Left colon (tissue), 2 donors: ENCODE results near the gene KRT15. TPM values are rescaled to one million over a fixed set of nuclear protein-coding genes. Genes with fewer than 3 reads are reported as not detected.

ENCODE experiments used
- ATAC-seq: fragments of 200-7000 bp; cut with Tn5 transposase; one replicate; pipeline ENCODE4 v1.9.1; 2020; ENCODE audit warnings: mild to moderate bottlenecking, moderate library complexity
- DNase-seq, 2 donors: peaks; one replicate each; pipeline ENCODE4 v3.0.0-alpha.2; 2020
- intact Hi-C, 2 donors: fragments of 100-400 bp; cut with DNase I in 1 of 2; cut with micrococcal nuclease in 1 of 2; formaldehyde crosslinking; loops; one replicate each; pipeline versions ENCODE4 v1.11.2 to v1.14.0; 2022; cut with DNase I, micrococcal nuclease
- long read RNA-seq: library from polyadenylated mRNA; unstranded; transcript quantifications from one replicate; pipeline ENCODE4 v2.0.0, GENCODE V29; 2021
- total RNA-seq, 2 donors: library from RNA; stranded (reverse); fragmentation: NEBNext Ultra II Directional; extraction: Animal tissue kit (Norgen Biotek cat#: 25700); gene quantifications; one replicate each; pipeline ENCODE4 v1.2.1, GENCODE V29; 2021
- donor health status: DM: no; HTN: no; CAD: no.
- donor health status: DM: yes; HTN: yes; CAD: no.

The KRT15 gene
- 10 to 100 TPM in 1 of 2 donors, 1 to 10 TPM in 1; 6.8 to 30.9 TPM for total RNA-seq
- long read RNA-seq, partial matches to known transcripts = 2 of 9 reads
- long read RNA-seq, other reads (novel, unspliced or antisense) = 7 of 9 reads

DNA sequence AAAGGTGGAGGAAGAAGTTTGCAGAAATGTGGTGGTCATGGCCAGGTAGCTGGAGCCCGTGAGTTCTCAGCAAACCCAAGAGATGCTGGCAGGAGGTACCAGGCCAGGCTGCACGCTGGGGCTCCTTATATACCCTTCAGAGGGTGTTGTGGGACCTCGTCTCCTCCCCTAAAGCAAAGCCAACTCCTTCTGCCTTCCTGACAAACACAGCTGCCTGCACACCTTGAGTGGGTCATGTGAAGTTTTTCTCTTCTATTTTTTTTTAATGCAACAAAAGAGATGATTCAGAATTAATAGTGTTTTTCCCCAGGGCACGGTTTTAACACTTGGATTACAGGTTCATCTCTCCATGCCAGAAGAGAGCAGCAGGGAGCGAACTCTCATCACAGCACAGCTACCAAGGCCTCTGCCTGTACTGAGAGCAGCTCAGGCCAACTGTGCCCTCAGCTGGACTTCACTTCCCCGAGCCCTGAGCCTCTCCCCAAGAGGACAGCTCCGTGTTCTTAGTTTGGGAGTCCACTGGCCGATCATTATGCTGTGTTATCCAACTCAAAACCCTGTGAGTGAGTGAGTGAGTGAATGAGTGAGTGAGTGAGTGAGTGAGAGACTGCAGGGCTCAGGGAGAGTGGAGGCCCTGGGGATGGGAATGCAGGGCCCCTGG, at the start of gene KRT15:
KRT15 (minus strand) TSS at position 102 of the 661 bp plus-strand sequence; CDS start at position 39, 63 bp downstream.
- intact Hi-C loops = no loop called here
- no peak for ATAC-seq
- no peak for DNase-seq

DNA sequence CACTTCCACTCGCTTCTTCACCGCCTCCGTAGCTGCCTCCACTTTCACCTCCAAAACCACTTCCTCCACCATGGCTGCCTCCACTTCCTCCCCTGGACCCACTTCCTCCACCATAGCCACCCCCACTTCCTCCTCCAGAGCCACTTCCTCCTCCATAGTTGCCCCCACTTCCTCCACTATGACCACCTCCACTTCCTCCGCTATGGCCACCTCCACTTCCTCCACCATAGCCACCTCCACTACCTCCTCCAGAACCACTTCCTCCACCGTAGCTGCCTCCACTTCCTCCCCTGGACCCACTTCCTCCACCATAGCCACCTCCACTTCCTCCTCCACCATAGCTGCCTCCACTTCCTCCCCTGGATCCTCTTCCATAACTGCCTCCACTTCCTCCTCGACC, 48.6 kb upstream of the KRT15 start:
- no peak for DNase-seq
- intact Hi-C loops = no loop called here
- ATAC-seq = no peak

DNA sequence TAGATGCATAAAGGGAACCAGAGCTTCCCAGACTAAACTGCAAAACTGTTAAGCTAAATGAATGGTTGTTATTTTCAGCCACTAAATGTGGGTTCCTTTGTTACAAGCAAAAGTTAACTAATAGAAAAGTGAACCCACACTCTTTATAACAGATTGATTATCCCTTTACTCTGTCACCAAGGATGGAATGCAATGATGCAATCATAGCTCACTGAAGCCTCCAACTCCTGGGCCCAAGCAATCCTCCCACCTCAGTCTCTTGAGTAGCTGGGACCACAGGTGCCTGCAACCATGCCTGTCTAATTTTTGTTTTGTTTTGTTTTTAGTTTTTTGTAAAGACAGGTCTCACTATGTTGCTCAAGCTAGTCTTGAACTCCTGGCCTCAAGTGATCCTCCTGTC, 46.6 kb upstream of the KRT15 start:
- intact Hi-C loops = no loop called here
- no peak for DNase-seq
- no peak for ATAC-seq

- intact Hi-C loops = no loop called here
- DNase-seq = no peak
- ATAC-seq = no peak
Measured at GRCh38 chr17:41563607-41564170, 45.0 kb upstream of the KRT15 start.

DNA sequence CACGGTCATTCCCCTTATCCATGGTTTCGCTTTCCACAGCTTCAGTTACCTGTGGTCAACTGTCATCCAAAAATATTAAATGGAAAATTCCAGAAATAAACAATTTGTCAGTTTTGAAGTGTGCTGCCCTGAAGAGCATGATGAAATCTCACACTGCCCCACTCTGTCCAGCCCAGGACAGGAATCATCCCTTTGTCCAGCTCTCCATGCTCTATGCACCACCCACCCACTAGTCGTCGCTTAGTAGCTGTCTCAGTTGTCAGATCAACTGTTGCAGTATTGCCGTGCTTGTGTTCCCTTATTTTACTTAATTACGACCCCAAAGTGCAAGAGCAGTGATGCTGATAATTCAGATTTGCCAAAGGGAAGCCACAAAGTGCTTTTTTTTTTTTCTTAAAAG, 42.9 kb upstream of the KRT15 start:
- intact Hi-C loops = no loop called here
- ATAC-seq = no peak
- no peak for DNase-seq

DNA sequence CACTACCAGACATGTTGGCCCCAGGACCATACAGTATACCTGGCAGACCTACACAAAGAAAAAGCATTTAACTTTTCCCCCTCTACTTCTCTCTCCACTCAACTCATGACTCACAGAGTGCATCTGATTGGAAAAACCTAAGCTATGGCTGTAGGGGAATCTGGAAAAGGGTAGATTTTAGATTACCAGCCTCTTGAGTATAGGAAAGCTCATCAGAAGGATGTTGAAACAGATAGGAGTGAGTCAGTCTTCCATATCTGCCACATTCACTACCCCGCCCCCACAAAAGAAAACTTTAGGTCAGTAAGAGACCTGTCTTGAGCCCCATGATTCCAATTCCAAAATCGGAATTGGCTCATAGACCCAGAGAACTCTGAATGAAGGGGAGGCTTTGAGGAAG, 40.9 kb upstream of the KRT15 start:
- intact Hi-C loops = loop anchor here in 1 of 2 donors (10.0 kb wide), 1 partner anchor 85 kb away; no protein-coding TSS in a partner anchor
- no peak for ATAC-seq
- no peak for DNase-seq

GRCh38 chr17:41556931-41557330, 38.2 kb upstream of the KRT15 start:
- intact Hi-C loops = loop anchor here in 1 of 2 donors (10.0 kb wide), 1 partner anchor 88 kb away; no protein-coding TSS in a partner anchor
- no peak for DNase-seq
- no peak for ATAC-seq

GRCh38 chr17:41556306-41556705, 37.6 kb upstream of the KRT15 start:
- no peak for ATAC-seq
- no peak for DNase-seq
- intact Hi-C loops = loop anchor here in 1 of 2 donors (10.0 kb wide), 1 partner anchor 88 kb away; no protein-coding TSS in a partner anchor

GRCh38 chr17:41555105-41555887, 36.6 kb upstream of the KRT15 start:
- DNase-seq = peak in 1 of 2 donors; percentile 59
- peak; percentile 83 for ATAC-seq

GRCh38 chr17:41553987-41554680, 35.4 kb upstream of the KRT15 start:
- ATAC-seq = no peak
- intact Hi-C loops = loop anchor here in 1 of 2 donors (10.0 kb wide), 1 partner anchor 91 kb away; no protein-coding TSS in a partner anchor
- no peak for DNase-seq

More at GRCh38 chr17:41555105-41555887, 36.6 kb upstream of the KRT15 start:
- intact Hi-C loops = loop anchor here in 1 of 2 donors (10.0 kb wide), 1 partner anchor 90 kb away; no protein-coding TSS in a partner anchor

DNA sequence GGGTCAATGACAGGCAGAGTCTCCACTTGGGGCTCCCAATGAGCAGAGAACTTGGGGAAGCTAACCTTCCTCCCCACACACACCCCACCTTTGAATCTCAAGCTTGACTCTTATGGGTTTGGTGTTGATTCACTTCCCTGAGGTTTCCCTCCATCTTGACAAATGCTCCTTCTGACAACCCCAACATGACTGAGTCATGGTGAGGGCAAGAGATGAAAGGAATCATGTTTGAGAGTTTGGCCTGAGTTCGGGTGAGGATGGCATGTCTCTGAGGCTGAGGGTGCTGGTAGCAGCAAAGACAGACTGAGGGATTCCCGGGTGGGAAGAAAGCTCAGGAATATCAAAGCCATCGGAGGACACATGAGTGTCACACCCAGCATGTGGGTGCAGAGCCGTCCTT, 34.5 kb upstream of the KRT15 start:
- intact Hi-C loops = loop anchor here in 1 of 2 donors (10.0 kb wide), 1 partner anchor 92 kb away; no protein-coding TSS in a partner anchor
- DNase-seq = no peak
- no peak for ATAC-seq

DNA sequence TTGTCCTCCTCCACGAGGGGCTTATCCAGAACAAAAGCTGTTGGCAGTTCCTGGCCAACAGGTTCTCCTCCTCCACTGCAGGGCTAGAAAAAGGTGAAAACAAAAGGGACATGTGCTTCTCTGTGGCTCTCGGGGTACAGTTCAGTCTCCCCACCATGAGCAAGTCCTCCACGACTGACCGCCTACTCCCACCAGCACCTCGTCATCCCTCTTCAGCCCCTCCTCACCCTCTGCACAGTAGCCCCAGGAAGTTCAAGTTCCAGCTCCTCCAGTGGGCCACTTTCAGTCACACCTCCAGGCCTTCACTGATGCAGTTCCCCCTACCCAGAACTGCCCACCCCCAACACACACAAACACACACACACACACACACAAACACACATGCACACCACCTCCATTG, 33.8 kb upstream of the KRT15 start:
- DNase-seq (no peak), ATAC-seq (no peak)
- intact Hi-C loops = loop anchor here in 1 of 2 donors (10.0 kb wide), 1 partner anchor 92 kb away; no protein-coding TSS in a partner anchor

GRCh38 chr17:41551365-41551764, 32.7 kb upstream of the KRT15 start:
- ATAC-seq (no peak), DNase-seq (no peak)
- intact Hi-C loops = loop anchor here in 1 of 2 donors (10.0 kb wide), 1 partner anchor 93 kb away; no protein-coding TSS in a partner anchor

DNA sequence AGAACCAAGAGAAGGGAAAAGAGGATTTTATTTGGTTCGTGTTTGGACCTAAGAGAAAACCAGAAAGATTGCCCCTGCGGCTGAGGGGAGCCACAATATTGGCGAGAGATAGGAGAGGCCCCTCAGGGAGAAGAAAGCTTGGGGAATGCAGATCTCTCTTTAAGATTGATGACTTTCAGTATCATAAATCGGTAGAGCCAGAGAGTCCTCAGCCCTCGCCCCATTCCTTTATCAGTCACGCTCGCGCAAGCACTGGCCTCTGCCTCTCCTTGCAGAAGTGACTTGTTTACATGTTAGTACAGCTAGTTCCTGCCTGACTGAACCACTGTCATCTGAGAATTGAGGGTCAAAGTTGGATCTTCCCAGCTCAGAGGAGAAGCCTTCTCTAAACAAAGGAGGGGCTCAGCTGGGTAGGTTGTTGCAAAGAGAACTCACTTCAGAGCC, 30.9 kb upstream of the KRT15 start:
- DNase-seq (peak; percentile 71 to 82), ATAC-seq (peak; percentile 65)
- intact Hi-C loops = loop anchor here (5.0 to 10.0 kb wide), 3 partner anchors 95 to 645 kb away; no protein-coding TSS in a partner anchor

DNA sequence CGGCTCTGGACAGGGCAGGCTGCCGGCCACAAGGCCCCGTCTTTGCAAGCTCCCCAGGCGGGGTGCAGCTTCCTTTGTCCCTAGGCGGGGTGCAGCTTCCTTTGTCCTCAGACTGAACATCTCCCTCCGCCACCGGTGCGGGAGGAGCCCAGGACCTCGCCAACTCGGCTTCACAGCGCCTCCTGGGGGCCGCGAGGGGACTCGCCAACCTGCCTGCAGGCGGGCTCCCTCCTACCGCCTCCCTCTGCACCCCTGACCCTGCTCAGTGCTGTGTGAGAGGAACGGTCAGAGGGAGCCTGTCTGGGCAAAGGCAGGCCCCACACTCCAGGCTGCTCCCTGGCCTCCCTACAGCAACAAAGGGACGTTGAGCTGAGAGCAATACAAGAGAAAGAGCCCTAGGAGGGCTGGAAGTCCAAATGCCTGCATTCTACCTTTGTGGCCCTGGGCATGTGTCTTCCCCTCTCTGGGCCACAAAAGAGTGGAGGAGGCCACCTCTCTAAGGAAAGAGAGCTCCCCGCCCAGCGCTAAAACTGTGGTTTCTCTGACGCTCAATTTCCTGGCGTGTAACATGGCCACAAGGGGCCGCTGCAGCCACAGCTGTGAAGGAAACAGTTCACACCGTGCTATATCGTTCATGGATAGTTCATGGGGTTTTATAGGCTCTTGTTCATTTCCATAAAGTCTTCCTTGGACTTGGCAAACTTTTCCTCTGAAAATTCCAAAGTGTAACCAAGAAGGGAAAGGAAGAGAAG, 30.3 kb upstream of the KRT15 start:
- peak; percentile 87 to 94 for DNase-seq
- ATAC-seq = peak; percentile 69
- intact Hi-C loops = loop anchor here in 1 of 2 donors (5.0 to 10.0 kb wide), 2 partner anchors 98 to 644 kb away; no protein-coding TSS in a partner anchor

DNA sequence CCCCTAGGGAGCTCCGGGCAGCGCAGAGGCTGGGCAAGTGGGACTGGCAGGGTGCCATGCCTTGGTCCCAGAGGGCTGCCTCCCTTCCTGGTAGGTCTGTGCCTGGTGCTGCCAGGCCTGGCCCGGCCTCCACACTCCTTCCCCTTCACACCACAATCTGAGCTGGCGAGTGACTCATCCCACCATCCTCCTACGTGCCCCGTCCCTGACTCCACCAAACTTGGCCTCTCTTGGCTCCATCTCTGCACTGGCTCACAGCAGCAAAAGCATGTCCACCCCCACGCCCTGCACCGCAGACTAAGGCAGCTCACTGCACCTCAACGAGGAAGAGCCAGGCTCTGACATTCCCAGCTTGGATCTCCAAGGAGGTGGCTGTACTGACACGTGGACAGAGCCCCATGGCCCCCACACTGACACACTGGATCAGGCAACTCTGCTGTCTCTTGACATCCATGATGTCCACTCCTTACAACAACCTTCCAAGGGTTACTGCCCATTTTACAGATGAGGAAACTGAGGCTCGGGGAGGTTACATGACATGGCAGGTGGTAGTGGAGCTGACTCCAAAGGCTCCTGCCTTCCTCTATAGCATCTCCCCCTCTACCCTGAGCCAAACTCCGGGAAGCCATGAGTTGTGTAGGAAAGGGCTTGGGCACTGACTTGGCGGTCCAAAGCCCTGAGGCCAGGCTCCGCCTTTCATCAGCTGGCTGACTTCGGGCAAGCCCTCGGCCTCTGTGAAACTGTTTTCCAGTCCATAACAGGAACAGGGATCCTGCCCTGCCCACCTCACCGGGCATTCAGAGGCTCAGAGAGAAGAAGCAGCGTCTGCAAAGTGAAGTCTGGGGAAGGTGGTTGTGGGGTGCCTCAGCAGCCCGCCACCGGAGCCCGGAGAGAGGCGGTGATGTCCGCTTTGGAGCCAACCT, 29.5 kb upstream of the KRT15 start:
- DNase-seq = peak; percentile 75 to 83
- ATAC-seq = peak; percentile 57
- intact Hi-C loops = loop anchor here in 1 of 2 donors (5.0 to 10.0 kb wide), 2 partner anchors 99 to 643 kb away; no protein-coding TSS in a partner anchor
